Stimulated activated CD4-positive, alpha-beta T cell treated with anti-CD3 and anti-CD28 coated beads, TNF-alpha, amount 100 ng/mL, for 4 hours (primary cell): ENCODE measurements around the gene PCDH18.

ENCODE experiments used
- DNase-seq, 3 experiments: peaks; one replicate each; pipeline ENCODE4 v3.0.0-alpha.2; 2020; ENCODE audit warnings: low read depth in 3 of 3

PCDH18 gene

DNA sequence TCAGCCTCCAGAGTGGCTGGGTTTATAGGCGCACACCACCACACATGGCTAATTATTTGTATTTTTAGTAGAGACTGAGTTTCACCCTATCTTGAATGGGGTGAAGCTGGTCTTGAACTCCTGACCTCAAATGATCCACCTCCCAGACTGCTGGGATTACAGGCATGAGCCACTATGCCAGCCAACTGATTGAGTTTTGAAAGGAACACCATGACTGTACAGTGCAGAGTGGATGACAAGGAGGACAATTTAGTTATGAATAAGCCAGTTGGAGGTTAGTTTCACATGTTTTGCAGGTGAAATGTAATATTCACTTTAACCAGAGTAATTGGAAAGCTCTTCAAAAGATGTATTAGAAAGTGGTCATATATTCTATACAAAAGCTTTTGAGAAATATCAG, 60.8 kb downstream of the PCDH18 start:
- no peak for DNase-seq

- no peak for DNase-seq
Observed at GRCh38 chr4:137470806-137471205, 61.5 kb downstream of the PCDH18 start.
